Stimulated activated CD8-positive, alpha-beta memory T cell treated with anti-CD3 and anti-CD28 coated beads, Interleukin-4, amount 100 ng/mL, for 24 hours (primary cell): Measurements from ENCODE around the gene ZNF568.

Source experiments
- DNase-seq: peaks from one replicate; pipeline ENCODE4 v3.0.0-alpha.2; 2020; ENCODE audit warnings: low read depth

Gene ZNF568

DNA sequence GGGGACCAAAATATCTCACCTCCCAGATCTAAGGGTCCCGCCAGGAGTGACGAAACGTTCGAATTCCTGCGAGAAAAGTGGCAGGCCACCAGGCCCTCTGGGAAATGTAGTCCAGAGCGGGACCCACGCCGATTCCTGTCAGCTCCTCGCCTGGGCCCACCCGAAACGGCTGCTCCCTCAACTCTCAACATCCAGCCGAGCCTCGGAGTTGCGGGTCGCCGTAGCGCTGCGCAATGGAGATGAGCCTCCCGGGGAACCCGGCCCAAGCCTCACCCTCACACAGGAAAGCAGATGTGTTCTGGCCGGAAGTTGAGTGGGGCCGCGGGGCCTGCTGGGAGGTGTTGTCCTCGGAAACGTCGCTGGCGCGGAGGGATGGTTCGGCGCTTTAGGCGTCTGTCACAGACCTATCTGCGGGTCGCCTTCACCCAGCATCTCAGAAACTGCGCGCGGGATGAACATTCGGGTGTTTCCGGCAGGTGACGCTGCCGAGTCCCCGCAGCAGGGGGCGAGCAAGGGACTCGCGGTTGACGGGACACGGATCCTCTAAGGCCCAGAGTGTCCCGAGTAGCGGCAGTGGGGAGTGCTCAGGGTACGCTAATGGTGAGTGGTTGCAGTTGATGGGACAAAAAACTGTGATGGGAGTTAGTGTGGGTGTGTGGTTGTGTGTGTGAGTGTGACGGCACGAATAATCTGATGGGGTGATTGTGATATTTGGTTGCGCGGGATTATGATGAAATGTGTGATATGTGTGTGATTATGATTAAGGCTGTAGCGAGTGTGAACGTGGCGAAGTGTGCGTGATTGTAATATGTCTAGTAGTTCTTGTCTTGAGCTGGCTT lies at the start of gene ZNF568, which contains the start of gene ZNF829:
Gene ZNF568 (plus strand): TSS at position 341 of the 839 bp plus-strand sequence. CDS start 6,439 bp downstream, outside the sequence.
Gene ZNF829 (minus strand): TSS at position 300 of the 839 bp plus-strand sequence. CDS start 1,124 bp downstream, outside the sequence.
- DNase-seq = peak; percentile 83

DNA sequence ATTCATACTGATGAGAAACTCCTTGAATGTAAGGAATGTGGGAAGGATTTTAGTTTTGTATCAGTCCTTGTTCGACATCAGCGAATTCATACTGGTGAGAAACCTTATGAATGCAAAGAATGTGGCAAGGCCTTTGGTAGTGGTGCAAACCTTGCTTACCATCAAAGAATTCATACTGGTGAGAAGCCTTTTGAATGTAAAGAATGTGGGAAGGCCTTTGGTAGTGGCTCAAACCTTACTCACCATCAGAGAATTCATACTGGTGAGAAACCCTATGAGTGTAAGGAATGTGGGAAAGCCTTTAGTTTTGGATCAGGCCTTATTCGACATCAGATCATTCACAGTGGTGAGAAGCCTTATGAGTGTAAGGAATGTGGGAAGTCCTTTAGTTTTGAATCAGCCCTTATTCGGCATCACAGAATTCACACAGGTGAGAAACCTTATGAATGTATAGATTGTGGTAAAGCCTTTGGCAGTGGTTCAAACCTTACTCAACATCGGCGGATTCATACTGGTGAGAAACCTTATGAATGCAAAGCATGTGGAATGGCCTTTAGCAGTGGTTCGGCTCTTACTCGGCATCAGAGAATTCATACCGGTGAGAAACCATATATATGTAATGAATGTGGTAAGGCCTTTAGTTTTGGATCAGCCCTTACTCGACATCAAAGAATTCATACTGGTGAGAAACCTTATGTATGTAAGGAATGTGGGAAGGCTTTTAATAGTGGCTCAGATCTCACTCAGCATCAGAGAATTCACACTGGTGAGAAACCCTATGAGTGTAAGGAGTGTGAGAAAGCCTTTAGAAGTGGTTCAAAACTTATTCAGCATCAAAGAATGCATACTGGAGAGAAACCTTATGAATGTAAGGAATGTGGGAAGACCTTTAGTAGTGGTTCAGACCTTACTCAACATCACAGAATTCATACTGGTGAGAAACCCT lies 38.9 kb upstream of the ZNF568 start:
- no peak for DNase-seq

DNA sequence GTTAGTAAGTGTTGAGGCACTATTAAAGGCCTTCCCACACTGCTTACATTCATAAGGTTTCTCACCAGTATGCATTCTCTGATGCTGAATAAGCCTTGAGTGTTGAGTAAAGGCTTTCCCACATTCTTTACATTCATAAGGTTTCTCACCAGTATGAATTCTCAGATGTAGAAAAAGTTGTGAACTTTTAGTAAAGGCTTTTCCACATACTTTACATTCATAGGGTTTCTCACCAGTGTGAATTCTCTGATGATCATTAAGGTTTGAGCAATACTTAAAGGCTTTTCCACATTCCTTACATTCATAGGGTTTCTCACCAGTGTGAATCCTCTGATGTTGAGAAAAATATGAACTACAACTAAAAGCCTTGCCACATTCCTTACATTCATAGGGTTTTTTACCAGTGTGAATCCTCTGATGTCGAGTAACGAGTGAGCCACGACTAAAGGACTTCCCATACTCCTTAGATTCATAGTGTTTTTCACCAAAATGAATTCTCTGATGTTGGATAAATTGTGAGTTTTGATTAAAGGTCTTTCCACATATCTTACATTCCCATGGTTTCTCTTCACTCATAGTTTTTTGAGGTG lies 24.3 kb upstream of the ZNF568 start:
- DNase-seq = no peak

DNA sequence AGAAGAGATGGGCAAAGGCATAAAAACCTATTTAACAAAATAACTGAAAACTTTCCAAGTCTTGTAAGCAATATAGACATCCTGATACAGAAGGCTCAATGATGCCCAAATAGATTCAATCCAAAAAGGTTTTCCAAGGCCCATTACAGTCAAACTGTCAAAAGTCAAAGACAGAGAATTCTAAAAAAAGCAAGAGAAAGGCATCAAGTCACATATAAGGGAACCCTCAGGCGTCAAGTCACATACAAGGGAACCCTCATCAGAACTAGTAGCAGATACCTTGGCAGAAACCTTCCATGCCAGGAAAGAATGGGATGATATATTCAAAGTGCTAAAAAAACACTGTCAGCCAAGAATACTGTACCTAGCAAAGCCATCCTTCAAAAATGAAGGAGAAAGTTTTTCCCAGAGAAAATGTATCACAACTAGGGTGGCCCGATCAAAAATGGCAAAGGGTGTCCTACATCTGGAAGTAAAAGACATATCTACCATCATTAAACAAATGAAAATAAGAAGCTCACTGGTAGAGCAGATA lies 21.2 kb upstream of the ZNF568 start:
- DNase-seq = no peak

DNA sequence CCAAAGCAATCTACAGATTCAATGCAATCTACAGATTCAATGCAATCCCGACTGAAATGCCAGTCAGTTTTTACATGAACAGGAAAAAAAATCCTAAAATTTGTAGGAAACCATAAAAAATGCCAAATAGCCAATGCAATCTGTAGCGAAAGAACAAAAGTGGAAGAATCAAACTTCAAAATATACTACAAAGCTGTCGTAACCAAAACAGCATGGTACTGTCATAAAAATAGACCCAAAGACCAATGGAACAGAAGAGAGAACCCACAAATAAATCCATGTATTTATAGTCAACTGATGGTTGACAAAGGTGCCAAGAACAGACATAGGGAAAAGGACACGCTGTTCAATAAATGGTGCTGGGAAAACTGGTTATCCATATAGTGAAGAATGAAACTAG lies 17.7 kb upstream of the ZNF568 start:
- no peak for DNase-seq

DNA sequence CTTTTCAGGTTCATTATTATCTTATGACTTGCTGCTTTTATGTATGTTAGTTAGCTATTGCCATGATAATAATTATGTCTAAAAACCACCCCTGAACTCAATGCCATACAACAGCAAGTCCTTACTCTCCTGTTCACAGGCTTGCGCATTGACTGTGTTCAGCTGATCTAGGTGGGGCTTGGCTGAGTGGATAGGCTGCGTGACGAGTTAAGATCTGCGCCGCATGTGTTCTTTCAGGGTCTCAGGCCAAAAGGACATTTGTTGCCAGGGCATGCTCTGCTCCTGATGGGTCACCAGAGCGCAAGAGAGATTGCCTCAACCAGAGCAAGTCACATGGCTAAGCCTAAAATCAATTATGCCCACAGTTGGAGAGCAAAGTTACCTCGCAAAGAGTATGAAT lies 859 bp downstream of the ZNF568 start:
- no peak for DNase-seq

DNA sequence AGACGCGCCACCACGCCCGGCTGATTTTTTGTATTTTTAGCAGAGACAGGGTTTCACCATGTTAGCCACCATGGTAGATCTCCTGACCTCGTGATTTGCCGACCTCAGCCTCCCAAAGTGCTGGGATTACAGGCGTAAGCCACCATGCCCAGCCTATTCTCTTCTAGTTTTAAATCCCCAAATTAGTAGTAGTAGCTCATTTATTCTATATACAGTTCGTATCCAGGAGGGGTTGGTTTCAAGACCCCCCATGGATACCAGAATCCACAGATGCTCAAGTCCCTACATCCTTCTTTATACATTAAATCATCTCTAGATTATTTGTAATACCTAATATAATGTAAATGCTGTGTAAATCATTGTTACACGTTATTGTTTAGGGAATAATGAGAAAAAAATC lies 2.0 kb downstream of the ZNF568 start:
- DNase-seq = no peak

DNA sequence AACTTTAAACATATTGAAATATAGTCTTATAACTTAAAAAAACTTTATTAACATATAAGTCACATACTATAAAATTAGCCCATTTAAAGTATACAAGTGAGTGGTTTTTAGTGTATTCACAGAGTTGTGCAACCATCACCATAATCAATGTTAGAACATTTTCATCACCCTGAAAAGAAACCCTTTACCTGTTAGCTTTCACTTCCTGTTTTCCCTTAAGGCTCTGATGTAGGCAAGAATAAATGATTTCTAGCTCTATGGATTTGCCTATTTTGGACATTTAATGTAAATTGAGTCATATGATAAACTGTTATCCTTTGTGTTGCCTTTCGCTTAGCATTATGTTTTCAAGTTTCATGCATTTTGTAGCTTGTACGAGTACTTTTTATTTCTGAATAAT lies 15.6 kb downstream of the ZNF568 start:
- no peak for DNase-seq

DNA sequence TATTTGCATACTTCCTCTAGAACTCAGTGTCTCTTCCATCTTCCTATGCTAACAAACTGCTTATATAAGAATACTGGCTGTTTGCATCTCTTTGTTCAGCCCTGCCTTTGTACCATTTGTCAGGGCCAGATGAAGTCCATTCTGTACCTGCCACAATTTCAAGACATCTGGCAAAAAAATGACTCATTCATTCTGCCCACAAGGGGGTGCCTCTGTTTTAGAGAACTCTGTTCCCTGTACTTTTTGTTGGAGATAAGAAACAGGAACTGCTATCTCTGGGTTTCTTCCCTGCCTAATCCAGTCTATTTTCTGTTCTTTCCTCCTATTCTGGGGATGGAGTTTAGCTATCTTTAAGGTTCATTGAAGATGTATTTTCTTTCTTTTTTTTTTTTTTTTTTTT lies 23.0 kb downstream of the ZNF568 start:
- DNase-seq = no peak

DNA sequence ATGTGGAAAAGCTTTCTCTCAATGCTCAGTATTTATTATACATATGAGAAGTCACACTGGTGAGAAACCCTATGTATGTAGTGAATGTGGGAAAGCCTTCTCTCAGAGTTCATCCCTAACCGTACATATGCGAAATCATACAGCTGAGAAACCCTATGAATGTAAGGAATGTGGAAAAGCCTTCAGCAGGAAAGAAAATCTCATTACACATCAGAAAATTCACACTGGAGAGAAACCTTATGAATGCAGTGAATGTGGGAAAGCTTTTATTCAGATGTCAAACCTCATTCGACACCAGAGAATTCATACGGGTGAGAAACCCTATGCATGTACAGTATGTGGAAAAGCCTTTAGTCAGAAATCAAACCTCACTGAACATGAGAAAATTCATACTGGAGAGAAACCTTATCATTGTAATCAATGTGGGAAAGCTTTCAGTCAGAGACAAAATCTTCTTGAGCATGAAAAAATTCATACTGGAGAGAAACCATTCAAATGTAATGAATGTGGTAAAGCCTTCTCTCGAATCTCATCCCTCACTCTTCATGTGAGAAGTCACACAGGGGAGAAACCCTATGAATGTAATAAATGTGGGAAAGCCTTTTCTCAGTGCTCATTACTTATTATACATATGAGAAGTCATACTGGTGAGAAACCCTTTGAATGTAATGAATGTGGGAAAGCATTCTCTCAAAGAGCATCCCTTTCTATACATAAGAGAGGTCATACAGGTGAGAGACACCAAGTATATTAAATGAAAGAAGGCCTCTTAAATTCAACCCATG lies 34.4 kb downstream of the ZNF568 start:
- DNase-seq = no peak

DNA sequence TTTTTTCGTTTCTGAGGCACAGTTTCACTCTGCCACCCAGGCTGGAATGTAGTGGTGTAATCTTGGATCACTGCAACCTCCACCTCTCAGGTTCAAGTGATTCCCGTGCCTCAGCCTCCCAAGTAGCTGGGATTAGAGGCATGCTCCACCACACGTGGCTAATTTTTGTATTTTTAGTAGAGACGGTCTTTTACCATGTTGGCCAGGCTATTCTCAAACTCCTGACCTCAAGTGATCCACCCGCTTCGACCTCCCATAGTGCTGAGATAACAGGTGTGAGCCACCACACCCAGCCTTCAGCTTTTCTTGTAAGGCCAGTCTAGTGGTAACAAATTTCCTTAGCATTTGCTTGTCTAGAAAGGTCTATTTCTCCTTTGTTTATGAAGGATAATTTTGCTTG lies 46.2 kb downstream of the ZNF568 start:
- no peak for DNase-seq

DNA sequence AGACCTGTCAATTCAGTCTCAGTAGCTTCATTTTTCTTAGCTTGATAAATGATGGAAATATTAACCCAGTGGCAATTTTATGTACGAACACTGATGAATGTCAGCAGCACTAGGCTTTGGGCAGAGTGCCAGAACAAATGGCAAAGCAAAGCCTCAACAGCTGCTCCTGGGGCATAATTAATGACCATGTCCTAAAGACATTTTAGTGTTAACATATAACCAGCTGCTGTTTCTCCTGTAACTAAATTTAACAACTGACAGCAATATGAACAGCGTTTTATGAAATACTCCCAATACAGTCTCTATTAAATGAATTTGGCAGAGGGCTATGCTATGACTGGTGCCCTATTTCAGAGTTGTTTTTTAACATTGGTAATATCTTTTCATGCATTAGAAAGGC lies 47.1 kb downstream of the ZNF568 start:
- no peak for DNase-seq

DNA sequence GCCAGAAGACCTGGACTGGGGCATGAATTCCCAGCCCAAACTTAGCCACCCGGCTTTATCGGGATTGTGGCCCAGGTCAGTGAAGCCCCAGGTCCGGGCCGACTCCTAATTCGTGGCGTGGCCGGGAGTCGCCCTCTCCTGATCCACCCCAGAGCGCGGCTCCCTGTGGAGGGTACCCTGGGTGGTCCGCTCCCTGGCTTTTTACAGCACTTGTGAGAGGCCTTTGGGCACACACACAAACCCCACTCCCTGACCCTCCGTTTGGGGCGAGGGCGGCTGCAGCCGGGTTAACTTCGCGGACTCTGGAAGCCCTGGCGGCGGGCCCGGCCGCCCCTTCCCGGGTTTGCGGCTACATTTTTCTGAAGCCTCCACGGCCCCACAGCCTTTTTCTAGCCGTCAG lies 56.4 kb downstream of the ZNF568 start:
- DNase-seq = peak; percentile 1

DNA sequence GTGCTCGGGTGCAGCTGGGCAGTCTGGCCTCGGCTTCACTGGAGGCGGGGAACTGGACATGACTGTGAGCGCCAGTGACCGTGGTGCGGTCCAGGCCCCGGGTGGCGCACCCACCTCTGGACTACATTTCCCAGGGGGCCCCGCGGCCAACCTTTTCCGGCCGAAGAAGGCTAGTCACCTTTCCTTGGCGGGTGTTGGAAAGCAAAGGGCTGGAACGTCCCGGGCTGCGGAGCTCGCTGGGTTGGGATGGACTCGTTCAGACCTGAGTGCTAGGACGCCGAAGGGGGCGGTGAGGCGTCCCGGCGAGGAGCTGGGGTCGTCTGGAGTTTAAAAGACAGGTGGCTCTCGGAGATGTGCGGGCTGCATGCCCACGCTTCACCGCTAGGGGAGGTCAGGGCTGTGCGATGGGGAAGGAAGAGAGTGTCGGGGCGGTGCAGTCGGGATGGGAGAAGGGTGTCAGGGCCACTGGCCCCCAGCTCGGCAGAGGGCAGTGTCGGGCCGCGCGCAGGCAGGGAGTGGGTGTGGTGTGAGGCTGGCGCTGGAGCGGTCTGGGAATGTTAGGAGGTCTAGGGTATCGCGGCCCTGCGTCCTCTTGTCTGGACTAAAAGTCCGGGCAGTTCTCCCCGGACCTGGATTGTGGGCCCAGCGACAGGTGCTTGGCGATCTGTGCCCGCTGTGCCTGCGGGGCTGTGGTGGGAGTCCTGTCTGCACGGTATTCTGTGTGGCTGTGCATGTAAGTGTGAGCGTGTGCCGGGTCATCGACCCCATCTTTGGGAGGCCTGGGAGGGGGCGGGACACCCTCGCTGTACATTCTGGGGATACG lies 57.1 kb downstream of the ZNF568 start:
- peak; percentile 64 for DNase-seq

DNA sequence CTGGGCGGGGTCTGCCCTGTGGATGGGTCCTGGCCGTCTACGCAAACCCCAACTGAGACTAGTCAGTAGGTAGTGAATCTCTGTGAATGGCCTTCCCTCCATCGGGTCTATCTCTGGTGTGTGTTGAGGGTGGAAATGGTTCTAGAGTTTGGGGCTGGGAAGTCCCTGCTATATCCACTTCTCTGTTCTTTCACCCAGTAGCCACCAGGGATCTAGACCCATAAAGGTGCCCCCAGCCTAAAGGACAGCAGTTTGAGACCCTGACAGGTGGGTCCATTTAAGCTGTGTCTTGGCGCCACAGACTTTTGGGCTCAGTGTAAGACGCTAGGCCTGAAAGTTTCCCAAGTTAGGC lies 57.7 kb downstream of the ZNF568 start:
- DNase-seq = no peak

DNA sequence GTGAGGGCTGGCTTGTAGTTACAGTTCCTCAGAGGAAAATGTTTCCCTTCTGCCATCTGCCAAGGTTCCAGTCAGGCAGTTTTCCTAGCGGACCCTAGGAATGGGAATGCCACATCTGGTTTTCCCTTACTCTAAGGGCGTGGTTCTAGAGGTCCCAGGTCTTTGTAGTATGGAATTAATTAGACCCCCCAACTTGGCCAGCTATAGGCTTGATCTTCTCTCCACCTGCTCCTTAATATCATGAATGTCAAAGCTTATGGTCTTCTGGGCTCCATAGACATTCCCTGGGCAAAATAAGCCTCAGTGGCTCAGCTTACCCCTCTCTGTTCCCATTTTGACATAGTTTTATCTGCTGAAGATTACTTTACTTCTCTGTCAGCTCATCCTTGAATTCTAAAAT lies 70.0 kb downstream of the ZNF568 start:
- no peak for DNase-seq

DNA sequence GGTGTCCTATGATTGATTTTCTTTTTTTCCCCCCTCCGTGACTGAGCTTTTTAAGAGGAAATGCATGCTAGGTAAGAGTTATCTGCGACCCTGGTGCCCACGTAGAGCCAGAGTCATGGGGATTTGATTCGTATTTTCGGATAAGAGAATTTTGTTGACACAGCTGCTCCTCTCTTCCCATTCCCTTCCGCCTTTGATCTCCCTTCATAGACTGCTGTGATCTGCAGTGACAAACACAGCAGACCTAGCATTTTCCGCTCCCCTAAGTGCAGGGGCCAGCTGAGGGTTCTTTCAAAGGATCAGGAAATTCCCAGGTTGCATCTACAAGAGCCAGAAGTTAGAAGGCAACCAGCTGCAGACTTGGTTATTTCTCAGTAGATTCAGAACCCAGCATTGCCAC lies 70.5 kb downstream of the ZNF568 start:
- DNase-seq = no peak

DNA sequence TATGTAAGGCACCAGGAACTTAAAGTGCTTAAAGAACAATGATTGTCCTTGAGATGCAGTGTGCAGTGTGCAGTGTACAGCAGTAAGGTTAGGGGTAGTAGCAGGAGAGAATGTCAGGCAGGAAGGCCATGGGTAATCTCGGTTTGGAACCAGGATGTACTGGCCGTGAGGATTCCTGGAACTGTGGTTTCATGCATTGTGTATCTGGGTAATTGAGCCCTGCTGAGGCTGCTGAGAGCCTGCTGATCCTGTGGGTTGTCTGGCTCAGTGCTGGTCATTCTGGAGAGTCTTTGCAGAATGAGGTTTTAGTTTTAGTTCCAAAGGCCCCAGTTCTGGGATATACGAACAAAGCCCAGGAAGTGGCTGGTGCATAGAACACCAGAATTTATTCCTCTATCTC lies 71.0 kb downstream of the ZNF568 start:
- no peak for DNase-seq

DNA sequence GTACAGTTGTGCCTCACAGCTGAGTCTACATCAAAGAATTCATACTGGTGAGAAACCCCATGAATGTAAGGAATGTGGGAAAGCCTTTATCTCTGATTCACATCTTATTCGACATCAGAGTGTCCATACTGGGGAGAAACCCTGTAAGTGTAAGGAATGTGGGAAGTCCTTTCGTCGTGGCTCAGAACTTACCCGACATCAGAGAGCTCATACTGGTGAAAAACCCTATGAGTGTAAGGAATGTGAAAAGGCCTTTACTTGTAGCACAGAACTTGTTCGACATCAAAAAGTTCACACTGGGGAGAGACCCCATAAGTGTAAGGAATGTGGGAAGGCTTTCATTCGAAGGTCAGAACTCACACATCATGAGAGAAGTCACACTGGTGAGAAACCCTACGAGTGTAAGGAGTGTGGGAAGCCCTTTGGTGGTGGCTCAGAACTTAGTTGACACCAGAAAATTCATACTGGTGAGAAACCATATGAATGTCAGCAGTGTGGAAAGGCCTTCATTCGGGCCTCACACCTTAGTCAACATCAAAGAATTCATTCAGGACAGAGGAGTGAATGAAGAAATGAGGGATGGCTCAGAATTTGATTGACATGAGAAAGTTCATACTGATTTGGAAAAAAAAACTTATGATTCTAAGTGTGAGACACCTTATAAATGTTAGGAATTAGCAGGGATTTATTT lies 81.2 kb downstream of the ZNF568 start:
- DNase-seq = no peak

DNA sequence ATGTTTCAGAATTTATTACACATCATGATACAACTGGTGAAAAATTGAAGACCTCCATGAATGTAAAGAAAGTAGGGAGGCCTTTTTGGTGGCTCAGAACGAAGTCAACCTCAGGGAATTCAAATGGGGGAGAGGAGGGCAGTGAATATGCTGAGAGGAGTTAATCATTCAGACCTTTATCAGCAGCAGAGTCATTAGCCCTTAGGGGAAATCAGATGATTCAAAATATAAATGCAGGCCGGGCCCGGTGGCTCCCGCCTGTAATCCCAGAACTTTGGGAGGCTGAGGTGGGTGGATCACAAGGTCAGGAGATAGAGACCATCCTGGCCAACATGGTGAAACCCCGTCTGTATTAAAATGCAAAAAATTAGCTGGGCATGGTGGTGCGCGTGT lies 81.7 kb downstream of the ZNF568 start:
- DNase-seq = no peak
